ENCODE data around the gene SYNM. TPM values are rescaled to one million over a fixed set of nuclear protein-coding genes. Genes with fewer than 3 reads are reported as not detected.
A peak's percentile ranks its signal among the peaks of the same experiment; 100 is the strongest.

The SYNM gene
- total and polyA plus RNA-seq, 2 experiments from 2014 or later = 0.74 to 3.5 TPM

GRCh38 chr15:99090938-99091337 lies 13.9 kb upstream of the SYNM start:
- Histone ChIP-seq H2AFZ (no peak overlapping the region), H3K36me3 (ENCODE audit: insufficient read depth) (no peaks in the 10 kb centered on the region), H3K27me3 (ENCODE audit: insufficient read depth) (no peaks in the 10 kb centered on the region), H4K20me1 (replicated peaks; ENCODE audit: insufficient read depth) (no peaks in the 10 kb centered on the region), H3K4me1 (ENCODE audit: insufficient read depth) (peaks cover 11% of the 10 kb centered on the region), H3K4me2 (peak overlapping the region; percentile 21; the same call in 1 of the 2 replicates), H3K79me2 (replicated peaks; ENCODE audit: insufficient read depth) (no peaks in the 10 kb centered on the region), H3K9me2 (ENCODE audit: insufficient read depth) (no peaks in the 10 kb centered on the region), H3F3A (replicated peaks; ENCODE audit: low read depth) (no peaks in the 10 kb centered on the region), H3K4me3 (no peak overlapping the region), H3K27ac (ENCODE audit: low read depth) (no peak overlapping the region)
- no peak overlapping the region for H3K4me3 Mint-ChIP-seq
- 0 out of 2 replicates have a peak overlapping the region, but pooled peaks have one; percentile 17 for H3K27ac Mint-ChIP-seq
- DNase-seq (ENCODE audit: low spot score) = peak; percentile 12
- no peaks in the 10 kb centered on the region; the same call in 2 of the 3 replicates for H3K9me3 Mint-ChIP-seq
- H3K27me3 Mint-ChIP-seq (ENCODE audit: insufficient read depth, low read depth, poor library complexity) = peaks cover 7% of the 10 kb centered on the region
- peaks cover 16% of the 10 kb centered on the region for H3K4me1 Mint-ChIP-seq
- TF ChIP-seq ZNF331 (CRISPR knock-in tag; IDR thresholded peaks at IDR 0.05; ENCODE audit: low read depth) = no peak
- no peak for TF ChIP-seq POLR2AphosphoS5 (IDR thresholded peaks at IDR 0.05; ENCODE audit: low read depth)
- no peak for TF ChIP-seq EZH2 (IDR thresholded peaks at IDR 0.05; ENCODE audit: low read depth, unreplicated experiment)
- no peak for TF ChIP-seq JUNB (IDR thresholded peaks at IDR 0.05; ENCODE audit: unreplicated experiment)
- TF ChIP-seq, protein P1, sequence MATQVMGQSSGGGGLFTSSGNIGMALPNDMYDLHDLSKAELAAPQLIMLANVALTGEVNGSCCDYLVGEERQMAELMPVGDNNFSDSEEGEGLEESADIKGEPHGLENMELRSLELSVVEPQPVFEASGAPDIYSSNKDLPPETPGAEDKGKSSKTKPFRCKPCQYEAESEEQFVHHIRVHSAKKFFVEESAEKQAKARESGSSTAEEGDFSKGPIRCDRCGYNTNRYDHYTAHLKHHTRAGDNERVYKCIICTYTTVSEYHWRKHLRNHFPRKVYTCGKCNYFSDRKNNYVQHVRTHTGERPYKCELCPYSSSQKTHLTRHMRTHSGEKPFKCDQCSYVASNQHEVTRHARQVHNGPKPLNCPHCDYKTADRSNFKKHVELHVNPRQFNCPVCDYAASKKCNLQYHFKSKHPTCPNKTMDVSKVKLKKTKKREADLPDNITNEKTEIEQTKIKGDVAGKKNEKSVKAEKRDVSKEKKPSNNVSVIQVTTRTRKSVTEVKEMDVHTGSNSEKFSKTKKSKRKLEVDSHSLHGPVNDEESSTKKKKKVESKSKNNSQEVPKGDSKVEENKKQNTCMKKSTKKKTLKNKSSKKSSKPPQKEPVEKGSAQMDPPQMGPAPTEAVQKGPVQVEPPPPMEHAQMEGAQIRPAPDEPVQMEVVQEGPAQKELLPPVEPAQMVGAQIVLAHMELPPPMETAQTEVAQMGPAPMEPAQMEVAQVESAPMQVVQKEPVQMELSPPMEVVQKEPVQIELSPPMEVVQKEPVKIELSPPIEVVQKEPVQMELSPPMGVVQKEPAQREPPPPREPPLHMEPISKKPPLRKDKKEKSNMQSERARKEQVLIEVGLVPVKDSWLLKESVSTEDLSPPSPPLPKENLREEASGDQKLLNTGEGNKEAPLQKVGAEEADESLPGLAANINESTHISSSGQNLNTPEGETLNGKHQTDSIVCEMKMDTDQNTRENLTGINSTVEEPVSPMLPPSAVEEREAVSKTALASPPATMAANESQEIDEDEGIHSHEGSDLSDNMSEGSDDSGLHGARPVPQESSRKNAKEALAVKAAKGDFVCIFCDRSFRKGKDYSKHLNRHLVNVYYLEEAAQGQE (IDR thresholded peaks at IDR 0.05; ENCODE audit: unreplicated experiment) = no peak
- TF ChIP-seq ZNF114 (CRISPR knock-in tag; IDR thresholded peaks at IDR 0.05) = no peak
- TF ChIP-seq NANOG (IDR thresholded peaks at IDR 0.05; ENCODE audit: borderline replicate concordance) = no peak
- TF ChIP-seq, protein P2, sequence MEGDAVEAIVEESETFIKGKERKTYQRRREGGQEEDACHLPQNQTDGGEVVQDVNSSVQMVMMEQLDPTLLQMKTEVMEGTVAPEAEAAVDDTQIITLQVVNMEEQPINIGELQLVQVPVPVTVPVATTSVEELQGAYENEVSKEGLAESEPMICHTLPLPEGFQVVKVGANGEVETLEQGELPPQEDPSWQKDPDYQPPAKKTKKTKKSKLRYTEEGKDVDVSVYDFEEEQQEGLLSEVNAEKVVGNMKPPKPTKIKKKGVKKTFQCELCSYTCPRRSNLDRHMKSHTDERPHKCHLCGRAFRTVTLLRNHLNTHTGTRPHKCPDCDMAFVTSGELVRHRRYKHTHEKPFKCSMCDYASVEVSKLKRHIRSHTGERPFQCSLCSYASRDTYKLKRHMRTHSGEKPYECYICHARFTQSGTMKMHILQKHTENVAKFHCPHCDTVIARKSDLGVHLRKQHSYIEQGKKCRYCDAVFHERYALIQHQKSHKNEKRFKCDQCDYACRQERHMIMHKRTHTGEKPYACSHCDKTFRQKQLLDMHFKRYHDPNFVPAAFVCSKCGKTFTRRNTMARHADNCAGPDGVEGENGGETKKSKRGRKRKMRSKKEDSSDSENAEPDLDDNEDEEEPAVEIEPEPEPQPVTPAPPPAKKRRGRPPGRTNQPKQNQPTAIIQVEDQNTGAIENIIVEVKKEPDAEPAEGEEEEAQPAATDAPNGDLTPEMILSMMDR (conservative IDR thresholded peaks at IDR 0.05; ENCODE audit: low read depth in 2 of 2) = no peak
- no peak for TF ChIP-seq EZH2phosphoT487 (IDR thresholded peaks at IDR 0.05; ENCODE audit: unreplicated experiment)
- peak; percentile 62 for ATAC-seq
- peaks cover 3% of the 10 kb centered on the region; the same call in 2 of the 3 replicates for H3K36me3 Mint-ChIP-seq (ENCODE audit: low read depth)

DNA sequence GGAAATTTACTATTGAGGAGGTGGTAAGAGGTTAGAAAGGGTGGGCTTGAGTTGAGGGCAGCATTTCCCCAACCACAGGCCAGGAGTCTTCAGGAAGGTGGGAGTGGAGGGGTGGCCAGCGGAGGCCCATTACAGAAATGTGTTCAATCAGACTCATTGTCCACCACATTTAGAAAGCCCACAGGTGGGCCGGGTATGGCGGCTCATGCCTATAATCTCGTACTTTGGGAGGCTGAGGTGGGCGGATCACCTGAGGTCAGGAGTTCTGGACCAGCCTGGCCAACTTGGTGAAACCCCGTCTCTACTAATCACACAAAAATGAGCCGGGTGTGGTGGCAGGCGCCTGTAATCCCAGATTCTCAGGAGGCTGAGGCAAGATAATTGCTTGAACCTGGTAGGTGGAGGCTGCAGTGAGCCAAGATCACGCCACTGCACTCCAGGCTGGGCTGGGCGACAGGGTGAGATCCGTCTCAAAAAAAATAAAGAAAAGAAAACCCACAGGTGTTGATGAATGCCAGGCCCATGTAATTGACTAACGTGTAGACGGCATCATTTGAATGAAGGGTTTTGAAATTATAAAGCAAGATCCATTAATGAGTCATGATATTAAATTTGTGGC lies 12.2 kb upstream of the SYNM start:
- H3K4me3 Mint-ChIP-seq = no peak overlapping the region
- no peaks in the 10 kb centered on the region for H3F3A ChIP-seq (replicated peaks; ENCODE audit: low read depth)
- no peaks in the 10 kb centered on the region for H3K9me2 ChIP-seq (ENCODE audit: insufficient read depth)
- H3K27me3 ChIP-seq (ENCODE audit: insufficient read depth) = no peaks in the 10 kb centered on the region
- no peaks in the 10 kb centered on the region; the same call in 2 of the 3 replicates for H3K9me3 Mint-ChIP-seq
- no peak overlapping the region for H3K27ac Mint-ChIP-seq
- no peak overlapping the region for H2AFZ ChIP-seq
- peaks cover 11% of the 10 kb centered on the region for H3K4me1 ChIP-seq (ENCODE audit: insufficient read depth)
- H3K4me2 ChIP-seq = no peak overlapping the region
- no peak overlapping the region for H3K4me3 ChIP-seq
- ATAC-seq = no peak
- DNase-seq (ENCODE audit: low spot score) = no peak
- peaks cover 8% of the 10 kb centered on the region for H3K27me3 Mint-ChIP-seq (ENCODE audit: insufficient read depth, low read depth, poor library complexity)
- no peaks in the 10 kb centered on the region for H4K20me1 ChIP-seq (replicated peaks; ENCODE audit: insufficient read depth)
- no peak overlapping the region for H3K27ac ChIP-seq (ENCODE audit: low read depth)
- no peaks in the 10 kb centered on the region for H3K36me3 ChIP-seq (ENCODE audit: insufficient read depth)
- no peaks in the 10 kb centered on the region for H3K79me2 ChIP-seq (replicated peaks; ENCODE audit: insufficient read depth)
- peaks cover 3% of the 10 kb centered on the region; the same call in 2 of the 3 replicates for H3K36me3 Mint-ChIP-seq (ENCODE audit: low read depth)
- H3K4me1 Mint-ChIP-seq = peaks cover 16% of the 10 kb centered on the region
- TF ChIP-seq, protein P3, sequence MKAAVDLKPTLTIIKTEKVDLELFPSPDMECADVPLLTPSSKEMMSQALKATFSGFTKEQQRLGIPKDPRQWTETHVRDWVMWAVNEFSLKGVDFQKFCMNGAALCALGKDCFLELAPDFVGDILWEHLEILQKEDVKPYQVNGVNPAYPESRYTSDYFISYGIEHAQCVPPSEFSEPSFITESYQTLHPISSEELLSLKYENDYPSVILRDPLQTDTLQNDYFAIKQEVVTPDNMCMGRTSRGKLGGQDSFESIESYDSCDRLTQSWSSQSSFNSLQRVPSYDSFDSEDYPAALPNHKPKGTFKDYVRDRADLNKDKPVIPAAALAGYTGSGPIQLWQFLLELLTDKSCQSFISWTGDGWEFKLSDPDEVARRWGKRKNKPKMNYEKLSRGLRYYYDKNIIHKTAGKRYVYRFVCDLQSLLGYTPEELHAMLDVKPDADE (IDR thresholded peaks at IDR 0.05) = no peak
- TF ChIP-seq, protein P2 (conservative IDR thresholded peaks at IDR 0.05; ENCODE audit: low read depth in 2 of 2) = no peak
- TF ChIP-seq EZH2phosphoT487 (IDR thresholded peaks at IDR 0.05; ENCODE audit: unreplicated experiment) = no peak
- TF ChIP-seq CREB1 (CRISPR knock-in tag; IDR thresholded peaks at IDR 0.05; ENCODE audit: low read depth) = no peak
- no peak for TF ChIP-seq ZNF331 (CRISPR knock-in tag; IDR thresholded peaks at IDR 0.05; ENCODE audit: low read depth)
- TF ChIP-seq EZH2 (IDR thresholded peaks at IDR 0.05; ENCODE audit: low read depth, unreplicated experiment) = no peak
